BLaER1 (cell line): ENCODE results near the gene GARIN5A.
A peak's percentile ranks its signal among the peaks of the same experiment; 100 is the strongest.

ENCODE experiments used
- H3K27ac ChIP-seq: shearing (Covaris generic); formaldehyde crosslinking; 2 replicates; pipeline ENCODE4 v1.8.1; 2022
- H3K27me3 ChIP-seq: shearing (Covaris generic); formaldehyde crosslinking; 2 replicates; pipeline ENCODE4 v1.8.1; 2022
- H3K36me3 ChIP-seq: shearing (Covaris generic); formaldehyde crosslinking; 2 replicates; pipeline ENCODE4 v1.8.1; 2022
- H3K4me1 ChIP-seq: shearing (Covaris generic); formaldehyde crosslinking; 2 replicates; pipeline ENCODE4 v1.8.1; 2022
- H3K4me2 ChIP-seq: shearing (Covaris generic); formaldehyde crosslinking; 2 replicates; pipeline ENCODE4 v1.8.1; 2022
- H3K4me3 ChIP-seq: shearing (Covaris generic); formaldehyde crosslinking; 2 replicates; pipeline ENCODE4 v1.8.1; 2022
- H3K9ac ChIP-seq: shearing (Covaris generic); formaldehyde crosslinking; 2 replicates; pipeline ENCODE4 v1.8.1; 2022
- H3K9me3 ChIP-seq: shearing (Covaris generic); formaldehyde crosslinking; 2 replicates; pipeline ENCODE4 v1.8.1; 2022
- H4K20me1 ChIP-seq: shearing (Covaris generic); formaldehyde crosslinking; 2 replicates; pipeline ENCODE4 v1.8.1; 2022
- Cebpa-rat ChIP-seq: shearing (Covaris generic); IDR thresholded peaks from 2 replicates; pipeline ENCODE4 v1.8.1; 2022

GARIN5A gene

DNA sequence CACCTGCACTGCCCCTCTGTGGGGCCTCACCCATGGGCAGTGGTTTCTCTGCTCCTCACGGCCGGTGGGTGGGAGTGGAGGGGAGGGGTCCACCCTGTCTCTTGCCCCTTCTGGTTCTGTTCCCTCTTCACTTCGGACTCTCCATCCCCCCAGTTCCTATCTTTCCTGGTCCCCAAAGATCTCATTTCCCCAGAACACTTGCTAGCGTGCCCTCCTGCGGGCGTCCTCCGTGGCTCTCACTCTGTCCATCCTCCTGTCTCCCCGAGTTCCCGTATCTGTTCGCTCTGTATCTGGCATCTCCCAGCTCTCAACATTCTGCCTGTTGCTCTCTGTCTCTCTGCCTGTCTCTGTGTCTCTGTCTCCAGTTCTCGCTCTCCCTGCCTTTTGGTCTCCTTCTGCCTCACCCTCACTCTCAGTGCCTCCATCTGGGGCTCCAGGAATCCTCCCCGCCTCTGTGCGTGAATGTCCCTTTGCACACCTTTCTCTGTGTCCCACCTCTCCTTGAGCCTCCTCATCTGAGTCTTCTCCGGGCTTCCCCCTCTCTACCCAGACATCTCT lies 57.5 kb downstream of the GARIN5A start:
- H3K9ac ChIP-seq = peak overlapping the region; percentile 76
- no peaks in the 10 kb centered on the region for H3K27me3 ChIP-seq
- H3K4me1 ChIP-seq = peaks cover 79% of the 10 kb centered on the region
- peaks cover 27% of the 10 kb centered on the region for H3K36me3 ChIP-seq
- peak overlapping the region; percentile 66 for H3K4me3 ChIP-seq
- no peak for TF ChIP-seq Cebpa-rat
- H4K20me1 ChIP-seq = no peaks in the 10 kb centered on the region
- peak overlapping the region; percentile 93 for H3K4me2 ChIP-seq
- no peaks in the 10 kb centered on the region for H3K9me3 ChIP-seq
- peak overlapping the region; percentile 84 for H3K27ac ChIP-seq

DNA sequence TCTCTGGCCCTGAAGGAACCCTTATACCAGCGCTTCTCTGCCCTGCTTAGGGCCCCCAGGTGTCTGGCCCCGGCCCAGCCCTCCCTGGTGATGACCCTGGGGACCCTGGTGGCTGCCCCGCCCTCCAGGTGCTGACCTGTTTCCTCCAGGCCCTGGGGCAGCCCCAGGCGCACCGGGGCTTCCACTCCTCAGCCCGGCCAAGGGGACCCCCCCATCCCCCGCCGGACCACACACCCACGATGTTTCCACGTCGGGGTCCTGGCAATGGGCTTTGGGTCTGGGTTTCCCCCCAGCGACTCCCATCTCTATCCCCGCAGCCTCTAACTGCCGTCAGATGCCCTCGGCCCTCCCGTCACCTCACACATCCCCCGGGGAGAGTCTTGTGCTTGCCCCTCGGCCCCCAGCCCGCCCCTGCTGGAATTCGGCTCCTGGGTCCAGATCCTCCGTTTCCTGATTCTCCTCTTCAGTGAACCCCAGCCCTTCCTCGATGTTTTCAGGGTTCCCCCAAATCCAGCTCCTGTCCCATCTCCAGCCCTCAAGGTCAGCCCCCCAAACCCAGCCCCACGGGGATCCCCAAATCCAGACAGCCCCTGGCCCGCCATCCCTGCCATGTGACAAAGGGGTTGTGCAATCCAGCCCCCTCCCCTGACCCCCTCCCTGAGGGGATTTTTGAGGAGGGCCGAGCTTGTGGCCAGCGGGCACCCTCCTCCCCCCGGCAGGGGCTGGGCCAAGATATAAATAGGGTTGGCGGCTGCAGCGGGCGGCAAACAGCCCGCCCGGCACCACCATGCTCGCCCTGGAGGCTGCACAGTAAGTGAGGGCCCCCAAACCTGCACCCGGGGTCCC lies 58.2 kb downstream of the GARIN5A start, which contains the start of gene SPIB:
Gene SPIB, plus strand, starts transcription at position 763 of the 846 bp plus-strand sequence. Its CDS starts 25 bp downstream, at position 788.
- TF ChIP-seq Cebpa-rat = peak; percentile 82
- Histone ChIP-seq H4K20me1 (no peaks in the 10 kb centered on the region), H3K9me3 (no peaks in the 10 kb centered on the region), H3K36me3 (peaks cover 27% of the 10 kb centered on the region), H3K27me3 (no peaks in the 10 kb centered on the region), H3K9ac (peak within 1 kb of the TSS; percentile 76), H3K27ac (peak within 1 kb of the TSS; percentile 84), H3K4me1 (peaks cover 86% of the 10 kb centered on the region), H3K4me3 (peak within 1 kb of the TSS; percentile 66), H3K4me2 (peak within 1 kb of the TSS; percentile 93)

DNA sequence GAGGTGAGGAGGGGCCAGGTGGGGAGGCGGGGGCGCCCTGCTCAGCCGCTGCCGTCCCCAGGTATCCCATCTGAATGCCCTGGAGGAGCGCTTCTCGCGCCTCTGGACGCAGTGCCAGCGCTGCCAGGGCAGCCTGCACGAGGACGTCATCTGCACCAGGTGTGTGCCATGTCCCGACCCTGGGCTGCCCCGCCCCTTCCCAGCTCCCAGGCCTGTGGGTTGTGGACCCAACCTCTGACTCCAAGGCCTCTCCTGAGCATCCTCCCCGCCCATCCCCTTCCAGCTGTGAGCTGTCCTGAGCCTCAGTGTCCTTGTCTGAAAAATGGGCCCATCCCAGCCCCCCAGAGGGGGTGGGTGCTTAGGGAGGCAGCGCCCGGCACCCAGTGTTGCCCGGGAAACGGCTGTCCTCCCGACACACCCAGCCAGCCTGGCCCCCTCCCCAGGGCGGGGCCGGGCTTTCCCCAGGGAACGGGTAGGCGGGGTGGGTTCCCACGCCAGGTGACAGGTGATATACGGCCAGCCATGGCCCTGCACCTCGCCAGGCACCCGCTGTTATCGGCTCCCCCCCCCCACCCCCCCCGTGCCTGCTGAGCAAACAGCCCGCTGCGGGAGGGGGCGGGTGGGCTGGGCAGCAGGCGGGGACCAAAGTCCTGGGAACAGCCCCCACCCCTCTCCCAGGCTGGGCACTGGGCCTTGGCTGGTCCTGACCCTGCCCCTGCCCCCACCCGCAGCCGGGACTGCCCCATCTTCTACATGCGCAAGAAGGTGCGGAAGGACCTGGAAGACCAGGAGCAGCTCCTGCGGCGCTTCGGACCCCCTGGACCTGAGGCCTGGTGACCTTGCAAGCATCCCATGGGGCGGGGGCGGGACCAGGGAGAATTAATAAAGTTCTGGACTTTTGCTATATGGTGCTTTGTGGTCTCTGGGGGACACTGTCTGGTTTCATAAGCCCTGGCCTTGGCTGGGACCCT lies 59.3 kb downstream of the GARIN5A start:
- Histone ChIP-seq H3K4me1 (peaks cover 87% of the 10 kb centered on the region), H3K27me3 (no peaks in the 10 kb centered on the region), H4K20me1 (no peaks in the 10 kb centered on the region), H3K4me2 (peak overlapping the region; percentile 93), H3K9me3 (peaks cover 3% of the 10 kb centered on the region; the same call in 1 of the 2 replicates), H3K36me3 (peaks cover 27% of the 10 kb centered on the region), H3K4me3 (0 out of 2 replicates have a peak overlapping the region, but pooled peaks have one; percentile 66), H3K9ac (peak overlapping the region; percentile 76; the same call in 1 of the 2 replicates), H3K27ac (peak overlapping the region; percentile 97)
- TF ChIP-seq Cebpa-rat = no peak
